Measurements from ENCODE around the gene BBS7.

BBS7 gene
- total RNA-seq: 10.9 reads per million, percentile 33 among the genes with 10 or more reads in this experiment

GRCh38 chr4:121869841-121870822, at the start of gene BBS7:
TSS of gene BBS7 (minus strand) at chr4:121870474. CDS start at chr4:121870313, 161 bp downstream.
- DNase-seq: peak; percentile 89

GRCh38 chr4:121913667-121914066, 43.4 kb upstream of the BBS7 start:
- DNase-seq: no peak

- no peak for DNase-seq
These were observed 38.1 kb upstream of the BBS7 start for GRCh38 chr4:121908346-121908745.

- peak; percentile 27 for DNase-seq
These were observed 30.1 kb upstream of the BBS7 start for GRCh38 chr4:121900132-121900983.

- no peak for DNase-seq
These were observed 27.9 kb upstream of the BBS7 start for GRCh38 chr4:121898150-121898549.

GRCh38 chr4:121888134-121888533, 17.9 kb upstream of the BBS7 start:
- DNase-seq: no peak

GRCh38 chr4:121885115-121885514, 14.8 kb upstream of the BBS7 start:
- DNase-seq: no peak

- DNase-seq: no peak
These were observed 10.9 kb upstream of the BBS7 start for GRCh38 chr4:121881158-121881557.

- no peak for DNase-seq
These were observed 8.9 kb upstream of the BBS7 start for GRCh38 chr4:121879135-121879534.

- no peak for DNase-seq
These were observed 6.9 kb upstream of the BBS7 start for GRCh38 chr4:121877041-121877773.

- no peak for DNase-seq
These were observed 5.8 kb upstream of the BBS7 start for GRCh38 chr4:121876070-121876469.

GRCh38 chr4:121875652-121876051, 5.4 kb upstream of the BBS7 start:
- DNase-seq: no peak

- DNase-seq: no peak
These were observed 3.3 kb upstream of the BBS7 start for GRCh38 chr4:121873604-121874003.

GRCh38 chr4:121863799-121864198, 6.5 kb downstream of the BBS7 start:
- DNase-seq: no peak

- DNase-seq: no peak
These were observed 8.8 kb downstream of the BBS7 start for GRCh38 chr4:121861426-121861825.

GRCh38 chr4:121860121-121860520, 10.2 kb downstream of the BBS7 start:
- no peak for DNase-seq

- no peak for DNase-seq
These were observed 18.9 kb downstream of the BBS7 start for GRCh38 chr4:121851354-121851753.

GRCh38 chr4:121846662-121847061, 23.6 kb downstream of the BBS7 start:
- no peak for DNase-seq

GRCh38 chr4:121842862-121843261, 27.4 kb downstream of the BBS7 start:
- no peak for DNase-seq

- DNase-seq: no peak
These were observed 32.1 kb downstream of the BBS7 start for GRCh38 chr4:121838136-121838535.

GRCh38 chr4:121829511-121829910, 40.8 kb downstream of the BBS7 start:
- DNase-seq: no peak

- DNase-seq: no peak
These were observed 42.4 kb downstream of the BBS7 start for GRCh38 chr4:121827853-121828252.

GRCh38 chr4:121824950-121825349, 45.3 kb downstream of the BBS7 start:
- DNase-seq: no peak
